Measurements from ENCODE around the gene FBXL13. TPM values are rescaled to one million over a fixed set of nuclear protein-coding genes. Genes with fewer than 3 reads are reported as not detected.
A peak's percentile ranks its signal among the peaks of the same experiment; 100 is the strongest.
"Not testable (repeated sequence)": the region's sequence is repeated elsewhere in the genome, so short reads cannot be mapped to it uniquely, and the experiment has no call there.

FBXL13 gene
- total RNA-seq, 2 experiments from 2014 or later: 0.32 to 0.83 TPM

DNA sequence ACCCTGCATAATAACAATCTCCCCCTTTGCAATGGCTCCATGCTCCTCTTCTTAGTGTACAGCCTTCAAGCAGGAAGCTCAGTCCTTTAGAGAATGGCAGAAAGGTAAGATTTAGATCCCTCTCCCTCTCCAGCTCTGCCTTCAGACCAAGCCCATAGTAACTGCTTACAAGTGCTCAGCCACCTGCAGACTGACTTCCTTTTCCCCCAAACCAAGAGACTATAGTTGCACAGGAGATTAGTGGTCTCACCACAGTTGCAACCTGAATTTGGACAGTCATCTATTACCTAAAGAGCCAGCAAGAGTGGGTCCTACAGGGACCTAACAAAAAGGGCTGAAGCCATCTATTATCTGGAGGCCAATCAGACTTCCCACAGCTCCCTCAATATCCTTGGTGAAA, 16.5 kb downstream of the FBXL13 start:
- no peaks in the 10 kb centered on the region for H3K36me3 Mint-ChIP-seq (ENCODE audit: low read depth)
- H3K4me1 Mint-ChIP-seq: no peaks in the 10 kb centered on the region
- H3K4me3 Mint-ChIP-seq: no peak overlapping the region
- no peaks in the 10 kb centered on the region for H3K9me3 Mint-ChIP-seq (ENCODE audit: low read depth)
- intact Hi-C loops (cut with DNase I, micrococcal nuclease): no loop called here
- no peaks in the 10 kb centered on the region for H3K27me3 Mint-ChIP-seq
- no peak overlapping the region for H3K27ac Mint-ChIP-seq
- CTCF ChIA-PET: interaction anchor here (0.7 kb wide), 1 partner anchor 596 kb away, joined by 3 read pairs; no protein-coding TSS in a partner anchor
- ATAC-seq (no peak), DNase-seq (no peak)
- POLR2A ChIA-PET: no interaction called here

DNA sequence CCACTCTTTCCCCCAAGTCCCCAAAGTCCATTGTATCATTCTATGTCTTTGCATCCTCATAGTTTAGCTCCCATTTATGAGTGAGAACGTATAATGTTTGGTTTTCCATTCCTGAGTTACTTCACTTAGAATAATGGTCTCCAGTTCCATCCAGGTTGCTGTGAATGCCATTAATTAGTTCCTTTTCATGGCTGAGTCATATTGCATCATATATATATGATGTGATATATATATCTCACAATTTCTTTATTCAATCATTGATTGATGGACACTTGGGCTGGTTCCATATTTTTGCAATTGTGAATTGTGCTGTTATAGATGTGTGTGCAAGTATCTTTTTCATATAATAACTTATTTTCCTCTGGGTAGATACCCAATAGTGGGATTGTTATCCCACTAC, 18.6 kb downstream of the FBXL13 start:
- DNase-seq: not testable (repeated sequence)

GRCh38 chr7:103051519-103051918, 23.1 kb downstream of the FBXL13 start:
- no peak for DNase-seq
- ATAC-seq: no peak
- Mint-ChIP-seq H3K4me1 (no peaks in the 10 kb centered on the region), H3K27me3 (no peaks in the 10 kb centered on the region), H3K27ac (no peak overlapping the region), H3K9me3 (ENCODE audit: low read depth) (peaks cover 4% of the 10 kb centered on the region), H3K36me3 (ENCODE audit: low read depth) (peaks cover 4% of the 10 kb centered on the region), H3K4me3 (no peak overlapping the region)
- POLR2A ChIA-PET: no interaction called here
- CTCF ChIA-PET: interaction anchor here (0.8 to 1.2 kb wide), 2 partner anchors 8 to 11 kb away, joined by 4 read pairs; no protein-coding TSS in a partner anchor
- intact Hi-C loops (cut with DNase I, micrococcal nuclease): no loop called here

More for the DNA sequence above, 18.6 kb downstream of the FBXL13 start:
- ATAC-seq; H3K27ac Mint-ChIP-seq; CTCF ChIA-PET; H3K4me1 Mint-ChIP-seq; H3K27me3 Mint-ChIP-seq; intact Hi-C loops (cut with DNase I, micrococcal nuclease); H3K36me3 Mint-ChIP-seq (ENCODE audit: low read depth); H3K4me3 Mint-ChIP-seq; POLR2A ChIA-PET; H3K9me3 Mint-ChIP-seq (ENCODE audit: low read depth): not testable (repeated sequence)

DNA sequence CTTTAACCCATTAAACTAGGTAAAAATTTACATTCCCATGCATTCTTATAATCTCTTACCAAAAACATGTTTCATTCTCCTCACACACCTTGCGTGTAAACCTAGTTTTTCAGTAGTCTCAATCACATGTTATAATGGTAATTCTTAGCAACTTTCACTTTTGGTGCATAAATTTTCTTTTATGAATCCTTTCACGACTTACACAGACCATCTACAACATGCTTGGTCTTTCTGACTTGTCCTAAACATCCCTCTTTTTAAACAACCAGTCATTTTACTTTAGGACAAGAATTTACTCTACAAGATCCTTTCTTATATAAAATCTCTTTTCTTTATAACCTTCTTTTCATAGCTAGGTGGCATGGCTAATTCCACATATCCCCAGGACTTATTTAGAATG, 25.8 kb downstream of the FBXL13 start:
- Mint-ChIP-seq H3K4me3 (no peak overlapping the region), H3K4me1 (no peaks in the 10 kb centered on the region), H3K9me3 (ENCODE audit: low read depth) (peaks cover 4% of the 10 kb centered on the region), H3K36me3 (ENCODE audit: low read depth) (peaks cover 5% of the 10 kb centered on the region), H3K27ac (no peak overlapping the region), H3K27me3 (no peaks in the 10 kb centered on the region)
- DNase-seq (no peak), ATAC-seq (no peak)
- intact Hi-C loops (cut with DNase I, micrococcal nuclease): no loop called here
- ChIA-PET POLR2A (no interaction called here), CTCF (interaction anchor here (0.9 kb wide), 1 partner anchor 17 kb away, joined by 3 read pairs; no protein-coding TSS in a partner anchor)

DNA sequence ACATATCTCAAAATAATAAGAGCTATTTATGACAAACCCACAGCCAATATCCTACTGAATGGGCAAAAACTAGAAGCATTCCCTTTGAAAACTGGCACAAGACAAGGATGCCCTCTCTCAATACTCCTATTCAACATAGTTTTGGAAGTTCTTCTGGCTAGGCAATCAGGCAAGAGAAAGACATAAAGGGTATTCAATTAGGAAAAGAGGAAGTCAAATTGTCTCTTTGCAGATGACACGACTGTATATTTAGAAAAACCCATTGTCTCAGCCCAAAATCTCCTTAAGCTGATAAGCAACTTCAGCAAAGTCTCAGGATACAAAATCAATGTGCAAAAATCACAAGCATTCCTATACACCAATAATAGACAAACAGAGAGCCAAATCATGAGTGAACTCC, 32.8 kb downstream of the FBXL13 start:
- intact Hi-C loops (cut with DNase I, micrococcal nuclease); H3K27me3 Mint-ChIP-seq; H3K4me1 Mint-ChIP-seq; H3K4me3 Mint-ChIP-seq; CTCF ChIA-PET; H3K36me3 Mint-ChIP-seq (ENCODE audit: low read depth); DNase-seq; ATAC-seq; H3K27ac Mint-ChIP-seq; H3K9me3 Mint-ChIP-seq (ENCODE audit: low read depth); POLR2A ChIA-PET: not testable (repeated sequence)

GRCh38 chr7:103037823-103038739, 36.5 kb downstream of the FBXL13 start:
- H3K9me3 Mint-ChIP-seq (ENCODE audit: low read depth); H3K27ac Mint-ChIP-seq; POLR2A ChIA-PET; H3K36me3 Mint-ChIP-seq (ENCODE audit: low read depth); H3K4me3 Mint-ChIP-seq; H3K4me1 Mint-ChIP-seq; ATAC-seq; intact Hi-C loops (cut with DNase I, micrococcal nuclease); H3K27me3 Mint-ChIP-seq: not testable (repeated sequence)
- peak; percentile 14 for DNase-seq
- CTCF ChIA-PET: interaction anchor here (0.8 kb wide), 1 partner anchor 117 kb away, joined by 3 read pairs; no protein-coding TSS in a partner anchor

GRCh38 chr7:103037476-103037822, 37.1 kb downstream of the FBXL13 start:
- Mint-ChIP-seq H3K4me3 (no peak overlapping the region), H3K9me3 (ENCODE audit: low read depth) (no peaks in the 10 kb centered on the region), H3K4me1 (no peaks in the 10 kb centered on the region), H3K27ac (no peak overlapping the region), H3K27me3 (peaks cover 2% of the 10 kb centered on the region), H3K36me3 (ENCODE audit: low read depth) (no peaks in the 10 kb centered on the region)
- ChIA-PET CTCF (no interaction called here), POLR2A (no interaction called here)
- DNase-seq (no peak), ATAC-seq (no peak)
- intact Hi-C loops (cut with DNase I, micrococcal nuclease): no loop called here

DNA sequence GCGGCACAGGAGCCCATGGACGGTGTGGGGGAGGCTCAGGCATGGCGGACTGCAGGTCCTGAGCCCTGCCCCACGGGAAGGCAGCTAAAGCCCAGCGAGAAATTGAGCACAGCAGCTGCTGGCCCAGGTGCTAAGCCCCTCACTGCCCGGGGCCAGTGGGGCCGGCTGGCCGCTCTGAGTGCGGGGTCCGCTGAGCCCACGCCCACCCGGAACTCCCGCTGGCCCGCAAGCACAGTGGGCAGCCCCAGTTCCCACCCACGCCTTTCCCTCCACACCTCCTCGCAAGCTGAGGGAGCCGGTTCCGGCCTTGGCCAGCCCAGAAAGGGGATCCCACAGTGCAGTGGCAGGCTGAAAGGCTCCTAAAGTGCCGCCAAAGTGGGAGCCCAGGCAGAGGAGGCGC, 40.3 kb downstream of the FBXL13 start:
- H3K4me1 Mint-ChIP-seq; ATAC-seq; POLR2A ChIA-PET; H3K4me3 Mint-ChIP-seq; H3K27me3 Mint-ChIP-seq; CTCF ChIA-PET; DNase-seq; intact Hi-C loops (cut with DNase I, micrococcal nuclease); H3K36me3 Mint-ChIP-seq (ENCODE audit: low read depth); H3K9me3 Mint-ChIP-seq (ENCODE audit: low read depth); H3K27ac Mint-ChIP-seq: not testable (repeated sequence)

DNA sequence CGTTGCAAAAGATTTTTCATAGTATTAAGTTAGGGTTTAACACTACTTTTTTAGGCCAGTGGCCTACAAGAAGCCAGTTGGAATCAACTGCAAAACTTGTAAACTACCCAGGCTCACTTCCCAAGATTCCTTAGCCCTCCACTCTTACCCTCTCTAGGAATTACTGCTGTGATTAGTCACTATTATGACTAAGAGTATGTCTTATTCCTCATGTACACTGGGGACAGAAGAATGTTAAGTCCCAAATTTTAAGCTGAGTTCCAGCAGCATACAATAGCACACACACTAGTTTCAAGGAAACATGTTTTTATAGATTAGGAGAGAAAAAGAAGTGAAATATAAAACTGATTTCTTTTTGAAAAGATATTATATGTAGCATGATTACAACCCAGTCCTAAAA, 42.8 kb downstream of the FBXL13 start:
- Mint-ChIP-seq H3K27me3 (no peaks in the 10 kb centered on the region), H3K4me3 (no peak overlapping the region), H3K9me3 (ENCODE audit: low read depth) (no peaks in the 10 kb centered on the region), H3K4me1 (no peaks in the 10 kb centered on the region), H3K27ac (no peak overlapping the region), H3K36me3 (ENCODE audit: low read depth) (no peaks in the 10 kb centered on the region)
- CTCF ChIA-PET: interaction anchor here (1.2 to 1.9 kb wide), 2 partner anchors 8 to 30 kb away, joined by 3 to 4 read pairs; no protein-coding TSS in a partner anchor
- DNase-seq: no peak
- no peak for ATAC-seq
- intact Hi-C loops (cut with DNase I, micrococcal nuclease): no loop called here
- POLR2A ChIA-PET: interaction anchor here (1.0 kb wide), 1 partner anchor 21 kb away, joined by 4 read pairs; no protein-coding TSS in a partner anchor

GRCh38 chr7:103031024-103031423, 43.6 kb downstream of the FBXL13 start:
- CTCF ChIA-PET: interaction anchor here (1.2 kb wide), 1 partner anchor 9 kb away, joined by 3 read pairs; no protein-coding TSS in a partner anchor
- POLR2A ChIA-PET: no interaction called here
- no peaks in the 10 kb centered on the region for H3K4me1 Mint-ChIP-seq

GRCh38 chr7:103025341-103025740, 49.3 kb downstream of the FBXL13 start:
- ChIA-PET CTCF (no interaction called here), POLR2A (no interaction called here)
- DNase-seq (no peak), ATAC-seq (no peak)
- H3K27ac Mint-ChIP-seq: no peak overlapping the region
- no peaks in the 10 kb centered on the region for H3K27me3 Mint-ChIP-seq
- H3K9me3 Mint-ChIP-seq (ENCODE audit: low read depth): peaks cover 14% of the 10 kb centered on the region
- H3K4me3 Mint-ChIP-seq: no peak overlapping the region
- H3K4me1 Mint-ChIP-seq: peaks cover 3% of the 10 kb centered on the region
- intact Hi-C loops (cut with DNase I, micrococcal nuclease): no loop called here
- no peaks in the 10 kb centered on the region for H3K36me3 Mint-ChIP-seq (ENCODE audit: low read depth)

More at GRCh38 chr7:103031024-103031423, 43.6 kb downstream of the FBXL13 start:
- ATAC-seq (no peak), DNase-seq (no peak)
- H3K4me3 Mint-ChIP-seq: no peak overlapping the region
- intact Hi-C loops (cut with DNase I, micrococcal nuclease): no loop called here
- H3K27me3 Mint-ChIP-seq: no peaks in the 10 kb centered on the region
- H3K9me3 Mint-ChIP-seq (ENCODE audit: low read depth): no peaks in the 10 kb centered on the region
- no peak overlapping the region for H3K27ac Mint-ChIP-seq
- no peaks in the 10 kb centered on the region for H3K36me3 Mint-ChIP-seq (ENCODE audit: low read depth)

DNA sequence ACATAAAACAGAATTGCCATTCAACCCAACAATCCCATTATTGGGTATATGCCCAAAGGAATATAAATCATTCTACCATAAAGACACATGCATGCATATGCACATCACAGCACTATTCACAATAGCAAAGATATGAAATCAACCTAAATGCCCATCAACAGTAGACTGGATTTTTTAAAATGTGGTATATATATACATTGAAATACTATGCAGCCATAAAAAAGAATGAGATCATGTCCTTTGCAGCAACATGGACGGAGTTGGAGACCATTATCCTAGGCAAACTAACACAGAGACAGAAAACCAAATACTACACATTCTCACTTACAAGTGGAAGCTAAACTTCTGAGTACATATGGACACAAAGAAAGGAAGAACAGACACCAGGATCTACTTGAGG, 51.0 kb downstream of the FBXL13 start:
- DNase-seq; POLR2A ChIA-PET; H3K27me3 Mint-ChIP-seq; H3K36me3 Mint-ChIP-seq (ENCODE audit: low read depth); H3K27ac Mint-ChIP-seq; intact Hi-C loops (cut with DNase I, micrococcal nuclease); H3K4me3 Mint-ChIP-seq; ATAC-seq; CTCF ChIA-PET; H3K4me1 Mint-ChIP-seq: not testable (repeated sequence)
- peaks cover 22% of the 10 kb centered on the region for H3K9me3 Mint-ChIP-seq (ENCODE audit: low read depth)
